ENCODE data around the gene TOM1.

TOM1 gene

GRCh38 chr22:35299673-35300499 lies at the start of gene TOM1:
Gene TOM1 (plus strand): TSS chr22:35299894. CDS start chr22:35299929, 35 bp downstream.
- peak; percentile 94 for DNase-seq

- DNase-seq = no peak
These were observed 49.5 kb upstream of the TOM1 start for GRCh38 chr22:35250156-35250555.

GRCh38 chr22:35253946-35254345 lies 45.7 kb upstream of the TOM1 start:
- DNase-seq = no peak

GRCh38 chr22:35257002-35257320 lies 42.7 kb upstream of the TOM1 start:
- no peak for DNase-seq

- peak; percentile 81 for DNase-seq
These were observed 42.1 kb upstream of the TOM1 start, which contains the start of gene HMGXB4 for GRCh38 chr22:35257321-35258190. Gene HMGXB4 (plus strand): TSS chr22:35257493. CDS start chr22:35262391, 4,898 bp downstream.

GRCh38 chr22:35258191-35258988 lies 41.3 kb upstream of the TOM1 start:
- no peak for DNase-seq

GRCh38 chr22:35264986-35265385 lies 34.7 kb upstream of the TOM1 start:
- DNase-seq = no peak

GRCh38 chr22:35266277-35266676 lies 33.4 kb upstream of the TOM1 start:
- no peak for DNase-seq

- DNase-seq = no peak
These were observed 30.1 kb upstream of the TOM1 start for GRCh38 chr22:35269630-35270029.

GRCh38 chr22:35274154-35274871 lies 25.4 kb upstream of the TOM1 start:
- DNase-seq = no peak

- DNase-seq = no peak
These were observed 24.1 kb upstream of the TOM1 start for GRCh38 chr22:35275580-35275979.

- no peak for DNase-seq
These were observed 23.7 kb upstream of the TOM1 start for GRCh38 chr22:35276019-35276418.

GRCh38 chr22:35288116-35288515 lies 11.6 kb upstream of the TOM1 start:
- no peak for DNase-seq

GRCh38 chr22:35292786-35293185 lies 6.9 kb upstream of the TOM1 start:
- no peak for DNase-seq

GRCh38 chr22:35296051-35296450 lies 3.6 kb upstream of the TOM1 start:
- DNase-seq = no peak

- DNase-seq = no peak
These were observed 449 bp upstream of the TOM1 start for GRCh38 chr22:35299217-35299672.

GRCh38 chr22:35301372-35301874 lies 1.7 kb downstream of the TOM1 start:
- DNase-seq = no peak

GRCh38 chr22:35303029-35303624 lies 3.4 kb downstream of the TOM1 start:
- DNase-seq = no peak

- no peak for DNase-seq
These were observed 5.9 kb downstream of the TOM1 start for GRCh38 chr22:35305525-35306070.

- no peak for DNase-seq
These were observed 6.8 kb downstream of the TOM1 start for GRCh38 chr22:35306350-35306967.

GRCh38 chr22:35307372-35307771 lies 7.7 kb downstream of the TOM1 start:
- DNase-seq = no peak

All from activated CD4-positive, alpha-beta T cell treated with anti-CD3 and anti-CD28 coated beads for 1 hour (primary cell).